SK-N-SH treated with all-trans-retinoic acid at 6 μM for 48 hours (cell line): ENCODE measurements around the gene AIP.
A peak's percentile ranks its signal among the peaks of the same experiment; 100 is the strongest.

ENCODE experiments used
- ATAC-seq: fragments of 200-7000 bp; cut with Tn5 transposase; 3 replicates; pipeline ENCODE4 v1.9.1; 2020; ENCODE audit warnings: mild to moderate bottlenecking, moderate library complexity
- ARNTL ChIP-seq: fragments of 450-650 bp; formaldehyde crosslinking; IDR thresholded peaks from 2 replicates; pipeline ENCODE4 v1.5.0; 2020; ENCODE audit warnings: low read depth, mild to moderate bottlenecking, moderate library complexity, borderline replicate concordance
- BACH2 ChIP-seq: fragments of 250-450 bp; sonication (Bioruptor Pico); IDR thresholded peaks from 2 replicates; pipeline ENCODE4 v1.9.0; 2021; ENCODE audit warnings: mild to moderate bottlenecking, borderline replicate concordance
- CSDC2 ChIP-seq: fragments of 250-450 bp; sonication (Bioruptor Pico); IDR thresholded peaks from 2 replicates; pipeline ENCODE4 v1.5.0; 2020; ENCODE audit warnings: mild to moderate bottlenecking, moderate library complexity
- CSRNP3 ChIP-seq: fragments of 250-450 bp; sonication (Bioruptor Pico); IDR thresholded peaks from 2 replicates; pipeline ENCODE4 v1.5.1; 2021; ENCODE audit warnings: mild to moderate bottlenecking, moderate library complexity
- ESRRG ChIP-seq: fragments of 250-450 bp; sonication (Bioruptor Pico); IDR thresholded peaks from 2 replicates; pipeline ENCODE4 v1.6.1; 2021; ENCODE audit warnings: mild to moderate bottlenecking
- GLIS3 ChIP-seq: fragments of 250-450 bp; sonication (Bioruptor Pico); IDR thresholded peaks from 2 replicates; pipeline ENCODE4 v1.5.0; 2020; ENCODE audit warnings: mild to moderate bottlenecking, moderate library complexity
- PATZ1 ChIP-seq: fragments of 250-450 bp; sonication (Bioruptor Pico); IDR thresholded peaks from 2 replicates; pipeline ENCODE4 v1.8.0; 2020; ENCODE audit warnings: mild to moderate bottlenecking, moderate library complexity, borderline replicate concordance
- POU6F1 ChIP-seq: fragments of 250-450 bp; sonication (Bioruptor Pico); IDR thresholded peaks from 2 replicates; pipeline ENCODE4 v1.8.0; 2021; ENCODE audit warnings: low read depth, mild to moderate bottlenecking, moderate library complexity, borderline replicate concordance
- PPARA ChIP-seq: fragments of 250-450 bp; sonication (Bioruptor Pico); IDR thresholded peaks from 2 replicates; pipeline ENCODE4 v1.5.0; 2020; ENCODE audit warnings: mild to moderate bottlenecking, borderline replicate concordance
- RARB ChIP-seq: fragments of 250-450 bp; sonication (Bioruptor Pico); IDR thresholded peaks from 2 replicates; pipeline ENCODE4 v1.8.0; 2021; ENCODE audit warnings: mild to moderate bottlenecking, moderate library complexity
- SNAI2 ChIP-seq: fragments of 250-450 bp; sonication (Bioruptor Pico); IDR thresholded peaks from 2 replicates; pipeline ENCODE4 v1.5.0; 2020; ENCODE audit warnings: mild to moderate bottlenecking, moderate library complexity
- TOX ChIP-seq: fragments of 250-450 bp; sonication (Bioruptor Pico); IDR thresholded peaks from 2 replicates; pipeline ENCODE4 v1.8.0; 2021; ENCODE audit warnings: mild to moderate bottlenecking, moderate library complexity, borderline replicate concordance
- TSHZ2 ChIP-seq: fragments of 250-450 bp; sonication (Bioruptor Pico); IDR thresholded peaks from 2 replicates; pipeline ENCODE4 v1.5.0; 2020; ENCODE audit warnings: mild to moderate bottlenecking, moderate library complexity
- ZC3H10 ChIP-seq: fragments of 250-450 bp; sonication (Bioruptor Pico); IDR thresholded peaks from 2 replicates; pipeline ENCODE4 v1.5.1; 2021; ENCODE audit warnings: mild to moderate bottlenecking, moderate library complexity
- ZFP3 ChIP-seq: fragments of 250-450 bp; sonication (Bioruptor Pico); IDR thresholded peaks from 2 replicates; pipeline ENCODE4 v1.5.0; 2020; ENCODE audit warnings: mild to moderate bottlenecking, moderate library complexity
- ZFP30 ChIP-seq: fragments of 450-650 bp; formaldehyde crosslinking; IDR thresholded peaks from 2 replicates; pipeline ENCODE4 v1.5.0; 2022; ENCODE audit warnings: mild to moderate bottlenecking, moderate library complexity
- ZNF565 ChIP-seq: fragments of 450-650 bp; formaldehyde crosslinking; conservative IDR thresholded peaks from 2 replicates; pipeline ENCODE4 v1.5.0; 2020; ENCODE audit warnings: low read depth, mild to moderate bottlenecking, moderate library complexity
- ZNF70 ChIP-seq: fragments of 450-650 bp; formaldehyde crosslinking; IDR thresholded peaks from 2 replicates; pipeline ENCODE4 v1.5.0; 2020; ENCODE audit warnings: mild to moderate bottlenecking, moderate library complexity
- ZNF8 ChIP-seq: fragments of 450-650 bp; formaldehyde crosslinking; IDR thresholded peaks from 2 replicates; pipeline ENCODE4 v1.5.0; 2020; ENCODE audit warnings: mild to moderate bottlenecking, moderate library complexity

The AIP gene

GRCh38 chr11:67507242-67507863 is 24.5 kb downstream of the AIP start:
- peak; percentile 6; the same call in 2 of the 3 replicates for ATAC-seq
- 0 out of 2 replicates have a peak, but pooled peaks have one; percentile 45 for TF ChIP-seq ZNF70 (CRISPR knock-in tag)
- no peak for TF ChIP-seq ZFP3 (CRISPR knock-in tag)
- TF ChIP-seq CSRNP3 (CRISPR knock-in tag) = 0 out of 2 replicates have a peak, but pooled peaks have one; percentile 53
- no peak for TF ChIP-seq PPARA
- no peak for TF ChIP-seq PATZ1
- TF ChIP-seq, all 23 proteins: peak for 2

- no peak for TF ChIP-seq ZNF565 (CRISPR knock-in tag)
- no peak for TF ChIP-seq RARB
- no peak for TF ChIP-seq ARNTL (CRISPR knock-in tag)
- TF ChIP-seq BACH2 (CRISPR knock-in tag) = no peak
- 0 out of 2 replicates have a peak, but pooled peaks have one; percentile 20 for TF ChIP-seq ESRRG (CRISPR knock-in tag)
- 0 out of 2 replicates have a peak, but pooled peaks have one; percentile 14 for TF ChIP-seq ZFP3 (CRISPR knock-in tag)
- no peak for TF ChIP-seq CSRNP3 (CRISPR knock-in tag)
- TF ChIP-seq SNAI2 = no peak
- TF ChIP-seq ZNF70 (CRISPR knock-in tag) = no peak; the same call in 1 of the 2 replicates
- TF ChIP-seq PATZ1 = no peak
- TF ChIP-seq ZNF8 (CRISPR knock-in tag) = no peak
- 0 out of 2 replicates have a peak, but pooled peaks have one; percentile 25 for TF ChIP-seq PPARA
- TF ChIP-seq CSDC2 (CRISPR knock-in tag) = no peak
- peak; percentile 86 for ATAC-seq
These were observed 25.1 kb downstream of the AIP start, which contains the start of gene CDK2AP2 for GRCh38 chr11:67507864-67508485. CDK2AP2 (minus strand) TSS chr11:67508162; CDS start chr11:67508082, 80 bp downstream.

- TF ChIP-seq RARB = no peak
- TF ChIP-seq ZFP3 (CRISPR knock-in tag) = no peak
- TF ChIP-seq ZNF8 (CRISPR knock-in tag) = no peak
- TF ChIP-seq POU6F1 = no peak
- no peak for TF ChIP-seq CSRNP3 (CRISPR knock-in tag)
- TF ChIP-seq TSHZ2 (CRISPR knock-in tag) = no peak
- no peak for TF ChIP-seq ZNF70 (CRISPR knock-in tag)
- TF ChIP-seq ARNTL (CRISPR knock-in tag) = no peak
- TF ChIP-seq TOX = no peak
- no peak for TF ChIP-seq GLIS3 (CRISPR knock-in tag)
- TF ChIP-seq ZFP30 (CRISPR knock-in tag) = no peak
- TF ChIP-seq CSDC2 (CRISPR knock-in tag) = no peak
- TF ChIP-seq PPARA = no peak
- TF ChIP-seq ZC3H10 (CRISPR knock-in tag) = no peak
- TF ChIP-seq ZNF565 (CRISPR knock-in tag) = no peak
- no peak for TF ChIP-seq ESRRG (CRISPR knock-in tag)
- peak; percentile 36 for ATAC-seq
These were observed 25.8 kb downstream of the AIP start for GRCh38 chr11:67508486-67509121.
